Measurements from ENCODE around the gene XPNPEP3. TPM values are rescaled to one million over a fixed set of nuclear protein-coding genes. Genes with fewer than 3 reads are reported as not detected.

Gene XPNPEP3
- total RNA-seq, 1 donor, result 17.4 TPM

- DNase-seq (ENCODE audit: low read depth), result no peak
- no peak for TF ChIP-seq CTCF (IDR thresholded peaks at IDR 0.05; ENCODE audit: insufficient read depth, low read length)
- no peak overlapping the region for H3K4me3 ChIP-seq (ENCODE audit: low read depth, low read length)
These were observed 122.9 kb downstream of the XPNPEP3 start for GRCh38 chr22:40979871-40980270.

Small RNA genes lying within 50 kb of the gene (small RNA-seq; reads per million reads assigned to genes)
- gene MIR4766 (1.4 reads per million, percentile 52 among the genes with 10 or more reads in this experiment), gene RF00017 (not detected), gene RNU6-379P (not detected)

Other genes starting within 250 kb of the XPNPEP3 start
- gene MRTFA, start 220.4 kb upstream of the XPNPEP3 start, total RNA-seq (ENCODE audit: low replicate concordance), result 25.8 and 90.4 TPM in 2 replicates
- gene MCHR1, start 177.7 kb upstream of the XPNPEP3 start, total RNA-seq (ENCODE audit: low replicate concordance), result under 0.01 TPM in 1 of 2 replicates, not detected in the other
- 8.6 and 25.8 TPM in 2 replicates for gene SLC25A17, start 37.8 kb upstream of the XPNPEP3 start, total RNA-seq (ENCODE audit: low replicate concordance)
- gene ST13, start 509 bp upstream of the XPNPEP3 start, total RNA-seq (ENCODE audit: low replicate concordance), result 154 and 514 TPM in 2 replicates
- not detected in 2 replicates for gene DNAJB7, start 5.0 kb downstream of the XPNPEP3 start, total RNA-seq (ENCODE audit: low replicate concordance)
- 12.8 and 73.1 TPM in 2 replicates for gene RBX1, start 94.2 kb downstream of the XPNPEP3 start, total RNA-seq (ENCODE audit: low replicate concordance)
- 49.0 and 85.5 TPM in 2 replicates for gene EP300, start 235.4 kb downstream of the XPNPEP3 start, total RNA-seq (ENCODE audit: low replicate concordance)

Measured in fibroblast of the aortic adventitia (primary cell).